ENCODE data around the gene PPP1R9A.

The PPP1R9A gene

DNA sequence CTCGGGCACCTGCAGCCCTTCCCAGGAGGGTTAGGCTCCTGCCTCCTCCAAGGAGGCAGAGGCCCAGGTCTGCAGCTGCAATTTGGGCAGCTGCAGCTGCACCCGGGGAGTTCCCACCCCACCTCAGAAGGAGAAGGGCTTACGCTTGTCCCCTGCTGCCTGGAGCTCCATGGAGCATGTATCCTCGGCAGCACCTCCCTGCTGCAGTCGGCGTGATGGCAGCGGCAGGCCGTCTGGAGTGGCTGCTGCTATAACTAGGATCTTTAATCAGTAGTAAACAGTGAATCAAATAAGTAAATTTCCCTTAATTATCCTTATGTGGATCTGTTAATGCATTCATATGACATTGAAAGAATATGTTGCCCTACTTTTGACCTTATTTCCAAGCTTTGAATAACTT is 250.0 kb downstream of the PPP1R9A start:
- no peak for DNase-seq (ENCODE audit: low read depth)
- TF ChIP-seq, protein P1, sequence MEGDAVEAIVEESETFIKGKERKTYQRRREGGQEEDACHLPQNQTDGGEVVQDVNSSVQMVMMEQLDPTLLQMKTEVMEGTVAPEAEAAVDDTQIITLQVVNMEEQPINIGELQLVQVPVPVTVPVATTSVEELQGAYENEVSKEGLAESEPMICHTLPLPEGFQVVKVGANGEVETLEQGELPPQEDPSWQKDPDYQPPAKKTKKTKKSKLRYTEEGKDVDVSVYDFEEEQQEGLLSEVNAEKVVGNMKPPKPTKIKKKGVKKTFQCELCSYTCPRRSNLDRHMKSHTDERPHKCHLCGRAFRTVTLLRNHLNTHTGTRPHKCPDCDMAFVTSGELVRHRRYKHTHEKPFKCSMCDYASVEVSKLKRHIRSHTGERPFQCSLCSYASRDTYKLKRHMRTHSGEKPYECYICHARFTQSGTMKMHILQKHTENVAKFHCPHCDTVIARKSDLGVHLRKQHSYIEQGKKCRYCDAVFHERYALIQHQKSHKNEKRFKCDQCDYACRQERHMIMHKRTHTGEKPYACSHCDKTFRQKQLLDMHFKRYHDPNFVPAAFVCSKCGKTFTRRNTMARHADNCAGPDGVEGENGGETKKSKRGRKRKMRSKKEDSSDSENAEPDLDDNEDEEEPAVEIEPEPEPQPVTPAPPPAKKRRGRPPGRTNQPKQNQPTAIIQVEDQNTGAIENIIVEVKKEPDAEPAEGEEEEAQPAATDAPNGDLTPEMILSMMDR (IDR thresholded peaks at IDR 0.05; ENCODE audit: low read length, missing control alignments): no peak
- H3K4me3 ChIP-seq (replicated peaks; ENCODE audit: low read depth, low read length): no peak overlapping the region

DNA sequence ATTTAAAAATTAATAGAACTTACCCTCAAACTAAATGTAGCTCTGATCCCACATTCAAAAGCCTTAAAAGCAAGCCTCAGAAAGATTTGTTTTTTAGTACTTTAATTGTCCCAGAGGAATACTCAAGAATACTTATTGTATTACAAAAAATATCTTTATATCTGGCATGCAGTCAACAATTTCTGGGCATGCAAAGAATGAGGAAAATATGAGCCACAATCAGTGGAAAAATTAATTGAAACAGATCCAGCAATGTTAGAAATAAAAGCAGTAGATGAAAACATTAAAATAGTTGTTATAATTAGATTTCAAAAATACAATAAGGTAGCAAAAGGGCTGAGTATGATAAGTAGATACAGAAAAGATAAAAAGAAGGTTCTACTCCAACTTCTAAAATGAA is 262.3 kb downstream of the PPP1R9A start:
- TF ChIP-seq, protein P1 (IDR thresholded peaks at IDR 0.05; ENCODE audit: low read length, missing control alignments): no peak
- peak; percentile 15 for DNase-seq (ENCODE audit: low read depth)
- H3K4me3 ChIP-seq (replicated peaks; ENCODE audit: low read depth, low read length): no peak overlapping the region

DNA sequence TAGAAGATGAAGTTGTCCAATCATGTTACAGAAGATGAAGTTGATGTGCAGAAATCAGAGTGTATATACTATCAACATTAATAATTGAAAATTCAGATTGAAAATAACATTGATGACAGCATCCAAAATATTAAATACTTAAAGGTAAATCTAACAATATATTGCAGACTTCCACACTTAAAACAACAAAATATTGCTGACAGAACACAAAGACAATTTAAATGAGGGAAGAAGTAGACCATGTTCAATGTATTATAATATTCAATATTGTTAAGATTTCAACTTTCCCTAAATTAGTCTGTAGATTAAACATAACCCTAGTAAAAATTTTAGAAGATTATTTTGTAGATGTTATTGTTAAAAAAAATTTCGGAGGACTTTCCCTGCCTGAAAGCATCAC is 265.0 kb downstream of the PPP1R9A start:
- H3K4me3 ChIP-seq (replicated peaks; ENCODE audit: low read depth, low read length): no peak overlapping the region
- TF ChIP-seq, protein P1 (IDR thresholded peaks at IDR 0.05; ENCODE audit: low read length, missing control alignments): no peak
- no peak for DNase-seq (ENCODE audit: low read depth)

DNA sequence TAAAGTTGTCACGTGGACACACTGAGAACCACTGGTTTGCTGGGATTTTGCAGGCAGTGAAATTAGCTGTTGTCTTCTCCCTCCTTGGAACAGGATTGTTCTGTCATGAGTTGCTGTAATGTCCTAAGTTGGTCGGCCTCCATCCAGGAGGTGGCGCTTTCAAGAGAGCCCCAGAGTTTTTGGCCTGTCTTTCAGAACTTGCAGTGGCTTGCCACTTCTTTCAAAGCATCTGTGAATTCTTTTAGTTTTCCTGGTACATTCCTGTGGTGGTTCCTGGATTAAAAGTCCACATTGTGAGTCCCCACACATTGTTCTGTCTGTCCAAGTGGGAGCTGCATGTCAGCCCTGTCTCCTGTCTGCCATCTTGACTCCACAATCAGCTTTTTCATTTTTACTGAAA is 283.1 kb downstream of the PPP1R9A start:
- DNase-seq (ENCODE audit: low read depth): peak; percentile 15
- H3K4me3 ChIP-seq (replicated peaks; ENCODE audit: low read depth, low read length): no peak overlapping the region

DNA sequence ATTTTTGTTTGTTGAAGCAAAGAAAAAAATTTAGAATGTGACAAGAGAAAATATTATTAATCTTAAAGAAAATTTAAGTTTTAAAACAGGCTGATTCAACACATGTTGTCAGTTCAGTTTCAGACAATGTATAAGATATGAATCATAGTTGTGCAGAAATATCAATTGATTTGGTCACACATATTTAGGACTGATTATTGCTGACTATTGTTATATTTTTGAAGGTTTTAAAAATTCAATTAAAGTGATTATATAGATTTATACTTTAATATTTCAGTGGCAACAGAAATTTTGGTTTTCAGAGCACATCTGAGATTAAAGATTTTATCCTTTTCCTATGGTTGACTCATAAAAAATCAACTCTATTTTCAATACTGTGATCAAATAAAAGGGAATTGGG is 284.4 kb downstream of the PPP1R9A start:
- TF ChIP-seq, protein P1 (IDR thresholded peaks at IDR 0.05; ENCODE audit: low read length, missing control alignments): no peak
- no peak for DNase-seq (ENCODE audit: low read depth)
- H3K4me3 ChIP-seq (replicated peaks; ENCODE audit: low read depth, low read length): no peak overlapping the region

More for the DNA sequence above, 283.1 kb downstream of the PPP1R9A start:
- TF ChIP-seq, protein P1 (IDR thresholded peaks at IDR 0.05; ENCODE audit: low read length, missing control alignments): peak; percentile 23

DNA sequence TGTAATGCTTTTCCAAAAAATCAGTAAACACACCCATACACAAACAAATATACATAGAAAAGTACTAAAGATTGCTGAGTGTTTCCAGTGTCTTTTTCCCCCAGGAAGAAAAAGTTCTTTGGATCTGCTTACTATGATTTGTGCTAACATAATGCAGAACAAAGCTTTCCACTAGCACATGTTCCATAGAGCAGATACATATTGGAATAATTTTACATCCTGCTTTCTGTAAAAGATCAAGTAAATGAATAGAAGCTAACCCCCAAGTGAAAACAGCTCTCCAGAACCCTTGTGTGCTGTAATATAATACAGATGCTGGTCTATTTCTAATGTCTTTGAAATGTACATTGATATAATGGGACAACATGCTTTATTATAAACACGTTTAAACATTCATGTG is 291.5 kb downstream of the PPP1R9A start:
- no peak overlapping the region for H3K4me3 ChIP-seq (replicated peaks; ENCODE audit: low read depth, low read length)
- no peak for DNase-seq (ENCODE audit: low read depth)
- TF ChIP-seq, protein P1 (IDR thresholded peaks at IDR 0.05; ENCODE audit: low read length, missing control alignments): no peak

DNA sequence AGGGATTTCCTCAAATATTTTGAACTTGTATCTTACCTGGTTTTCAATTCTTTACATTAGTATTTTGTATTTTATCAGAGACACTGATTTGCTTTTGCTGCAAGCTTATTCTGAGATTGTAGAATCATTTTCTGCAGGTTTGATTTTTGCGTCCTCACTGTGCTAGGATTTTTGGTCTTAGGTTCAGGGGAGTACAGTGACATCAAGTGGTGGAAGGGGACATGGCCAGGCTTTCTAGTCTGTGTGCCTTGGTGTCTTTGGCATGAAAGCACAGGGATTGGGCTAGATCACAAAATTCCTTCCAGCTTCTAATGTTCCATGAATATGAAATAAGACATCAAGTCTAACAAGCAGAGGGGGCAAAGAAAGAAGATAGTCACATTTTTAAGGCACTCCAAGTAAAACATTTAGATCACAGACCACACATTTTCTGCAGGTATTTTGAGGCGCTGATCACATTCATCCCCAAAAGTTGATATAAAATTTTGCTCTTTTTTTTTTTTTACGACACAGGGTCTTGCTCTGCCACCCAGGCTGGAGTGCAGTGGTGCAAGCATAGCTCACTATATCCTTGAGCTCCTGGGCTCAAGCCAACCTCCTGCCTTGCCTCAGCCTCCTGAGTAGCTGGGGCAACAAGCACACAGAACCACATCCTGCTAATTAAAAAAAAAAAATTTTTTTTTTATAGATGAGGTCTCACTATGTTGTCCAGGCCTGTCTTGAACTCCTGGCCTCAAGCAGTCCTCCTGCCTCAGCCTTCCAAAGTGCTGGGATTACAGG is 292.6 kb downstream of the PPP1R9A start:
- TF ChIP-seq, protein P1 (IDR thresholded peaks at IDR 0.05; ENCODE audit: low read length, missing control alignments): peak; percentile 90
- peak; percentile 79 for DNase-seq (ENCODE audit: low read depth)
- no peak overlapping the region for H3K4me3 ChIP-seq (replicated peaks; ENCODE audit: low read depth, low read length)

All from fibroblast of pulmonary artery (primary cell).